GM19193 (cell line): Measurements from ENCODE around the gene TP53AIP1.

Experiments
- POLR2A ChIP-seq: IDR thresholded peaks from 4 replicates; pipeline ENCODE4 v1.6.1; 2011; ENCODE audit not compliant: insufficient read depth, insufficient read length; ENCODE audit errors: extremely low read depth

TP53AIP1 gene

GRCh38 chr11:128934351-128934750 lies 8.3 kb downstream of the TP53AIP1 start:
- no peak for TF ChIP-seq POLR2A

DNA sequence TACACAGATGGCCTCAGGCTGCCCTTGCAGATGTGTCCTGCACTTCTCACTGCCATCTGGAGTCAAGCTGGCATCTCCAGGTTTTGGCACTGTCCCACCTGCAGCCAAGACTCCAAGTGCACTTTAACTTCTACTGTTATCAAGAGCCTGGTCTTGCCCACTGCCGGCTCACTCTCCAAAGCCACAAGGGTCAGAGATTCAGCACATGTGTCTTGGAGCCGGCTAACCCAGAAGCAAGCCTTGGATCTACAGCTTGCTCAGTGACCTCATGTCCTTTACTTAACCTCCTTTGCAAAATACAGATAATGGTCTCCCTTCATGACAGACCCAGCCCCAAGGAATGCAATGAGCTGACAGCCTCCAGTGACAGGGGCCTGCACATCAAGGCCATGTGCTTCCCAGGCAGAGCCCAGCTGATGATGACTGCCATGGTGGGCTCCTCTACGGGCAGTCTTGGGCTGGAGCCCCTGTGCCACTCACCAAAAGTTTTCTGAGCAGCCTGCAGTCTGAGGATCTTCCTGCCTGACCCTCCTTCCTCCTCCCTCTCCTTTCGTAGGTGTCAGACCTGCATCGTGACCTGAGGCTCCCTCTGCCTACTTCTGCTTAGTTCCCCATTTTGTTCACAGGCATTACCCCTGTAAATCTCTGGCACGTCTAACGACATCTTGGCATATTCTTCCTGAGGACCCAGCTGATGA lies 9.0 kb downstream of the TP53AIP1 start:
- TF ChIP-seq POLR2A = no peak

DNA sequence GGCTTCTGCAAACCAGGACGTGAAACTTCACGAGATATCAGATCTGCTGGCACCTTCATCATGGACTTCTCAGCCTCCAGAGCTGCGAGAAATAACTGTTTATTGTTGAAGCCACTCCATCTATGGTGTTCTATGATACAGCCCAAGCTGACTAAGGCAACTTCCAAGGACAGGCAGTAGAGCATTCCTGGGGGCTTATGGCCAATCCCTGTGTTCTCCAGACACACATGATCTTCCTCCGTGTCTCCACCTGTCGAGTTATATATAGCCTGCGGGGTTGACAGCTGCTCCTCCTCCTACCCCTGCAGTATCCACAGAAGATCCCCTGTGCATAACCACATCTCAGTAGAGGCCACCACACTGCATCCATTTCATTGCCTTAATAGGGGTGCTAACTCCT lies 11.0 kb downstream of the TP53AIP1 start:
- TF ChIP-seq POLR2A = no peak

GRCh38 chr11:128931066-128931465 lies 11.6 kb downstream of the TP53AIP1 start:
- no peak for TF ChIP-seq POLR2A

DNA sequence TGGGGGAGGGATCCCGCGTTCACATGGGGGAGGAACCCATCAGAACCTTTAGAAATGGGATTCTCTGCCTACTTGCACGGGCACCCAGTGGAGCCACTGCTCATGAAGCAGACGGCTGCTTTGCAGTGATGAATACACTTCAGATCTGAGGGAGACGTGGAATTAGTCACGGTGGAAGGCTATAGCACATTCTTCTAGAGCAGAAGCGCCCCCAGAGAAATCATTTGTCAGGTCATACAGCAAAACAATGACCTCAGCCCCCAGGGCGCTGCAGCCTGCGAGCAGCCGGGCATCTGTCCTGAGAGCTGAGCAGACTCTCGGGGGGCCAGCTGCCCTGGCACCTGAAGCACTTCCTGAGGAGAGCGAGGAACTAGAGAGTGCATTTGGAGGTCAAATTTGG lies 12.7 kb downstream of the TP53AIP1 start:
- no peak for TF ChIP-seq POLR2A

DNA sequence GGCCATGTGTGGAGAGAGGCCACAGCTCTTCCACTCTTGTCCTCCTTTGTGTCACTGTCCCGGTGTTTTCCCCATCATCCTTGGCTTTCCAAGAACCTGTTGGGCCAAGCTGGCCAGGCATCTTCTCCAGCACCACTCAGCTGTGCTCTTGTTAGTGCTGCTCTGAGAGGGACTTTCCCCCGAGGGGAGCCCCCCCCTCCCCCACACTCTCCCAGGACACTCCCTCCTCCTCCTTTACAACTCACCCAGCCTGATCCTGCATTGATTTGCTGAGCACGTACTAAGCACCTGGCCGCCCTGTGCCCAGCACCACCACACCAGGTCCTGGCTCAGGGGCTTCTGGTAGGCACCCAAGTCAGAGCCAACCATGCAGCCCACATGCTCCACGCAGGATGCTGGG lies 13.2 kb downstream of the TP53AIP1 start:
- no peak for TF ChIP-seq POLR2A

- no peak for TF ChIP-seq POLR2A
These were observed 14.3 kb downstream of the TP53AIP1 start for GRCh38 chr11:128928400-128928799.

GRCh38 chr11:128927683-128928336 lies 14.9 kb downstream of the TP53AIP1 start:
- TF ChIP-seq POLR2A = no peak

DNA sequence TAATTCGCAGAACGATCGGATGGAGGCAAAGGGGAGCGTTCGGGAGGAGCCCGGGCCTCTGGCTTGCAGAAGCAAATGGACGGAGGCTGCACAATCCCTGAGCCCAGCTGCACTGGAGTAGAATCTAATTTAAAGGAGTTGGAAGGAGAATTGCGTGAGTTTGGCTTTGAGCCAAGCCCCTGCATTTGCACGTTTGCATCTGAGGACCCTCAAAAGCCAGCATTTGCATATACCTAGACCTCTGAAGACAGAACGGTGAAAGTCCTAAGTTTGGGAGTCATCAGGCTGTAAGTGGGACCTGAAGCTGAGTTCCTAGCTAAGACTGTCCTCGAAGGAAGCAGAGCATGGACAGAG lies 15.6 kb downstream of the TP53AIP1 start:
- no peak for TF ChIP-seq POLR2A

DNA sequence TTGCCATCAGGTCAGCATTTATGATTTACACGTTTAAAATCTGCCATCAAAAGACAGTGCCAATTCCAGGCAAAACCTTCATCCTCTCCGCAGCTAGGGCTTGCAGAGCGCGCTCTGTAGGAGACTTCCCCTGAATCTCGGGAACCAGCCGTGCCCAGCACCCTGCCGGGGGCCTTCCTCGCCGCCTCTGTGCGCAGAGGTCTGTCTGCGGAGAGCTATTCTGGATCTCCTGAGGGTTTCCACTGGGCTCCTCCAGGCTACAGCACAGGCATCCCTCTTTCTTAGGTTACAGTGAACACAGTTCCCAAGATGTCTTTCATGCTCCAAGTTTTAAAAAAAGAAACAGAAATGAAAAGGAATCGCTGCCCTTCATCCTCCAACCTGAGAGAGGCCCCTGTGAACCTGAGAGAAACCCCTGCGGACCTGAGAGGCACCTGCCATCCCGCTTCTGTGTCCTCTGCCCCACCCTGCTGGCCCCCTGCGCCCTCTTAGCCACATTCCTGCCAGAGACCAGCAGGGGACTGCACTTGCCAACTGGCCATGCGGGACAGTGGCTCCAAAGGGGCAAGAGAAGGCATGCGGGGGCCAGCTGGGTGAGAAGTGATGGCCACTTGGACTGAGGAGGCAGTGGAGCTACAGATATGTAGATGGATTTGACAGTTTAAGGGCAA lies 16.1 kb downstream of the TP53AIP1 start:
- no peak for TF ChIP-seq POLR2A

DNA sequence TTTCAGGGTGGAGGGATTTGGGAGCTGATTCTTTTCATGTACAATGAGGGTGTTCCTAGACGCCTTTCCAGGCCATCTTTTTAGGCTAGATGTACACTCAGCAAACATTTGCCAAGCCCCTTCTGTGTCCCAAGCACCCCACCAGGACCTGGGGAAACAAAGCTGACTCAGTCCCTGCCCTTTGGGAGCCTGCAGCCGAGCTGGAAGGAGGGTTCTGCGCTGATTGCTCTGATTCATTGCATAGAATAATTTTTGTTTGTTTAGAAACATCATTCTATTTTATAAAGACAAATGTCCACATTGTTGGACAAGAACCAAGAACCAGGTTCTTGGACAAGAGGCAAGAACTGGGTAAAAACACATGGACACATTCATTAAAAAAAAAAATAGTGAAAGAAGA lies 16.7 kb downstream of the TP53AIP1 start:
- no peak for TF ChIP-seq POLR2A

DNA sequence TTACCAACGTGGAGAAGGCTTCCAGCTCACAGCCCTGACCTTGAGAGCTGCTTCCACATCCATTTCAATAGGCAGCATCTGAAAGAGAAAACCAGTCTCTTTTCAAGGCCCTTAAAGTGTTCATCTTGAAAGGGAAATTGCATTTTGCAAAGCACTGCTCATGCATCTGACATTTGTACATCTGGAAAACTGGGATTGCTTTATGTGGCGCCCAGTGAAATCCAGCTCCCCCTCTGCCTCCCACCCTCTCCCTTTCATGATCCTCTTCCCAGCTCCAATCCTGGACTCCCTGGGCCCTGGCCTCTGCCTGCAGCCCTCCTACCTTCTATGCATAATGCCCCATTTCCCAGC lies 17.4 kb downstream of the TP53AIP1 start:
- TF ChIP-seq POLR2A = no peak

DNA sequence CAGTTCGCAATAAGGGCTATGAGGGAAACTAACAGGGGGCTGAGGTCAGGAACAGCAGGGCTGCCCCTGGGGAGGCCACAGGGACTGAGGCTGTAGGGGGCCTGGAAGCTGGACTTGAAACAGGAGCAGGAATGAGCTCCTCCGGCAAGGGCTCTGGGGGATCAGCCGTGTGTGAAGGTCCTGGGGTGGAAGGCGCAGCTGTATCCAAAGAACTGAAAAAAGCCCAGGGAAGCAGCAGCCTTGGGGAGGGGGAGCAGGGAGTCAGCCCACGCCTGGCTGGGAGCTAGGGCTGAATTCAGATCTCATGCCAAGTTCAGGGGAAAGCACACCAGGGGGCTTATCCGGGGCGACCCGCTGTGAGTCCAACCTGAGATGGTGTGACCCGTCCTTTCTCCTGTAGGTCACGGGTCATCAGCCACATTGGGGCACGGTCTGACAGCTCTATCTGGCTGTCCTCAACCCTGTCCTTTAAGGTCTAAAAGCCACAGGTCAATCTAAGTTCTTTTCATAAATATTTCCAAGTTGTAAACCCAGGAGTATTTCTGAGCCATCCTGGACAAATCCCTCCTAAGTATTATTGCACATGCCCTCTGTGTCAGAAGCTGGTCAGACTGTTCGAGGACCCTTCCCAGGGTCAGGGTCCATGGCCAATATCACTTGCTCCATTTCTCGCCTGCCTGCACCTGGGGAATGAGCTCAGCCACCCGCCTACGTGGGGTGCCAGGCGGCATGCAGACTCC lies 18.0 kb downstream of the TP53AIP1 start:
- no peak for TF ChIP-seq POLR2A

- TF ChIP-seq POLR2A = no peak
These were observed 18.6 kb downstream of the TP53AIP1 start for GRCh38 chr11:128924104-128924503.

- no peak for TF ChIP-seq POLR2A
These were observed 20.9 kb downstream of the TP53AIP1 start for GRCh38 chr11:128921793-128922192.
